MCF 10A (cell line): ENCODE measurements around the gene AP2A1. TPM values are rescaled to one million over a fixed set of nuclear protein-coding genes. Genes with fewer than 3 reads are reported as not detected.
A peak's percentile ranks its signal among the peaks of the same experiment; 100 is the strongest.
"Not testable (repeated sequence)": the region's sequence is repeated elsewhere in the genome, so short reads cannot be mapped to it uniquely, and the experiment has no call there.

Experiments
- BruUV-seq: library from RNA; stranded (reverse); fragments of 400-500 nt; replicated peaks from 2 replicates; lab custom pipeline; 2021; lab: Mats Ljungman, UMichigan
- CTCF ChIA-PET: fragments of 300-600 bp; sonication (Branson Sonifier 250); formaldehyde crosslinking; extraction: SDS; loops from one replicate; lab custom pipeline; 2021; ENCODE audit warnings: antibody characterized with exemption, inconsistent platforms; lab: Yijun Ruan, JAX
- POLR2A ChIA-PET: fragments of 300-600, 350-650 bp; sonication (Branson Sonifier 250); formaldehyde crosslinking; extraction: SDS; loops from one replicate; lab custom pipeline; 2020; ENCODE audit warnings: antibody characterized with exemption, inconsistent platforms; lab: Yijun Ruan, JAX
- DNase-seq: peaks from one replicate; pipeline ENCODE4 v3.0.0-alpha.2; 2018; ENCODE audit not compliant: unreplicated experiment
- H3K27ac Mint-ChIP-seq: one replicate; pipeline ENCODE4 v1.8.0; 2022; ENCODE audit warnings: mild to moderate bottlenecking, low read depth, mixed read lengths; ENCODE audit not compliant: unreplicated experiment
- H3K27me3 Mint-ChIP-seq: one replicate; pipeline ENCODE4 v1.8.0; 2022; ENCODE audit warnings: mixed read lengths; ENCODE audit not compliant: insufficient read depth, unreplicated experiment
- H3K36me3 Mint-ChIP-seq: one replicate; pipeline ENCODE4 v1.8.0; 2022; ENCODE audit warnings: mild to moderate bottlenecking, moderate library complexity, mixed read lengths; ENCODE audit not compliant: insufficient read depth, unreplicated experiment
- H3K4me1 Mint-ChIP-seq: one replicate; pipeline ENCODE4 v1.8.0; 2022; ENCODE audit warnings: mixed read lengths; ENCODE audit not compliant: insufficient read depth, unreplicated experiment
- H3K4me3 Mint-ChIP-seq: one replicate; pipeline ENCODE4 v1.8.0; 2022; ENCODE audit warnings: mild to moderate bottlenecking, moderate library complexity, mixed read lengths; ENCODE audit not compliant: unreplicated experiment
- H3K9me3 Mint-ChIP-seq: one replicate; pipeline ENCODE4 v1.8.0; 2022; ENCODE audit warnings: mixed read lengths; ENCODE audit not compliant: unreplicated experiment
- intact Hi-C: fragments of 100-400 bp; cut with micrococcal nuclease; formaldehyde crosslinking; loops from 2 replicates; pipeline ENCODE4 v1.14.1; 2022
- total RNA-seq: library from RNA; stranded (reverse); gene quantifications from 2 replicates; pipeline ENCODE4 v1.2.3, GENCODE V29; 2022
- TF ChIP-seq, protein P1 (sequence below): fragments of 200-600 bp; IDR thresholded peaks from one replicate; pipeline ENCODE4 v1.8.0; 2022; ENCODE audit warnings: antibody characterized with exemption, mild to moderate bottlenecking; ENCODE audit not compliant: unreplicated experiment

AP2A1 gene
- total RNA-seq, 1 experiment from 2014 or later = 70.5 TPM

DNA sequence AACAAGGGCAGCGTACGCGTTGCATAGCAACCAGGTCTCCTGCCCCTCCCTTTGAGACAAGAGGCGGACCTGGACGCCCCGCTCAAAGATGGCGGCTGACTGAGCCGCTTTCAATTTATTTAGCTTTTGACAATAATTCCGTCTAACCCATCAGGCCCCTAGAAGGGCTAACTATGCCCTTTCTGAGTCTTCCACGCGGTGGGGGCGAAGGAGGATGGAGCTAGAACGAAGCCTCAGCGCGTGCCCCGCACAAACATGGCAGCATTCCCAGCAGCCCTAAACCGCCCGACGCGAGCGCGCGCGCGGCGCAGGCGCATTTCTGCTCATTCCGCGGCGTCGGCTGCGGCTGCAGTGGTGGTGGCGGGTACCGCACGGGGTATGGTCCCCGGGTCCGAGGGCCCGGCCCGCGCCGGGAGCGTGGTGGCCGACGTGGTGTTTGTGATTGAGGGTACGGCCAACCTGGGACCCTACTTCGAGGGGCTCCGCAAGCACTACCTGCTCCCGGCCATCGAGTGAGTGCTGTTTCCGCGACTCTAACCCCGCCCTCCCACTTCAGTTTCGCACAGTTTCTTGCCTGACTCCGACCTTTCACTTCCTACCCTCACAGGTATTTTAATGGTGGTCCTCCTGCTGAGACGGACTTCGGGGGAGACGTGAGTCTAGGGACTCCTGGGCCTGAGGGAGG is 51.3 kb downstream of the AP2A1 start, which contains the start of gene MED25:
Gene MED25, plus strand, starts transcription at position 326 of the 685 bp plus-strand sequence. Its CDS starts 53 bp downstream, at position 379.
- Mint-ChIP-seq H3K27ac (peak within 1 kb of the TSS; percentile 100), H3K9me3 (no peaks in the 10 kb centered on the region), H3K4me3 (peak within 1 kb of the TSS; percentile 97), H3K4me1 (peaks cover 16% of the 10 kb centered on the region), H3K36me3 (peaks cover 33% of the 10 kb centered on the region), H3K27me3 (no peaks in the 10 kb centered on the region)
- peak; percentile 84 for DNase-seq
- ChIA-PET POLR2A (interaction anchor here (0.6 to 3.6 kb wide), 18 partner anchors 30 to 825 kb away, joined by 3 to 36 read pairs (median 4); partner anchors contain the start of genes AKT1S1, AP2A1, GYS1 and PNKP), CTCF (interaction anchor here (0.9 to 1.0 kb wide), 2 partner anchors 12 to 52 kb away, joined by 3 to 6 read pairs; no protein-coding TSS in a partner anchor)
- no TSS peak for BruUV-seq
- TF ChIP-seq, protein P1, sequence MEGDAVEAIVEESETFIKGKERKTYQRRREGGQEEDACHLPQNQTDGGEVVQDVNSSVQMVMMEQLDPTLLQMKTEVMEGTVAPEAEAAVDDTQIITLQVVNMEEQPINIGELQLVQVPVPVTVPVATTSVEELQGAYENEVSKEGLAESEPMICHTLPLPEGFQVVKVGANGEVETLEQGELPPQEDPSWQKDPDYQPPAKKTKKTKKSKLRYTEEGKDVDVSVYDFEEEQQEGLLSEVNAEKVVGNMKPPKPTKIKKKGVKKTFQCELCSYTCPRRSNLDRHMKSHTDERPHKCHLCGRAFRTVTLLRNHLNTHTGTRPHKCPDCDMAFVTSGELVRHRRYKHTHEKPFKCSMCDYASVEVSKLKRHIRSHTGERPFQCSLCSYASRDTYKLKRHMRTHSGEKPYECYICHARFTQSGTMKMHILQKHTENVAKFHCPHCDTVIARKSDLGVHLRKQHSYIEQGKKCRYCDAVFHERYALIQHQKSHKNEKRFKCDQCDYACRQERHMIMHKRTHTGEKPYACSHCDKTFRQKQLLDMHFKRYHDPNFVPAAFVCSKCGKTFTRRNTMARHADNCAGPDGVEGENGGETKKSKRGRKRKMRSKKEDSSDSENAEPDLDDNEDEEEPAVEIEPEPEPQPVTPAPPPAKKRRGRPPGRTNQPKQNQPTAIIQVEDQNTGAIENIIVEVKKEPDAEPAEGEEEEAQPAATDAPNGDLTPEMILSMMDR = peak; percentile 26
- intact Hi-C loops = loop anchor here (5.0 kb wide), 1 partner anchor 49 kb away; the partner anchor contains the start of gene PNKP

DNA sequence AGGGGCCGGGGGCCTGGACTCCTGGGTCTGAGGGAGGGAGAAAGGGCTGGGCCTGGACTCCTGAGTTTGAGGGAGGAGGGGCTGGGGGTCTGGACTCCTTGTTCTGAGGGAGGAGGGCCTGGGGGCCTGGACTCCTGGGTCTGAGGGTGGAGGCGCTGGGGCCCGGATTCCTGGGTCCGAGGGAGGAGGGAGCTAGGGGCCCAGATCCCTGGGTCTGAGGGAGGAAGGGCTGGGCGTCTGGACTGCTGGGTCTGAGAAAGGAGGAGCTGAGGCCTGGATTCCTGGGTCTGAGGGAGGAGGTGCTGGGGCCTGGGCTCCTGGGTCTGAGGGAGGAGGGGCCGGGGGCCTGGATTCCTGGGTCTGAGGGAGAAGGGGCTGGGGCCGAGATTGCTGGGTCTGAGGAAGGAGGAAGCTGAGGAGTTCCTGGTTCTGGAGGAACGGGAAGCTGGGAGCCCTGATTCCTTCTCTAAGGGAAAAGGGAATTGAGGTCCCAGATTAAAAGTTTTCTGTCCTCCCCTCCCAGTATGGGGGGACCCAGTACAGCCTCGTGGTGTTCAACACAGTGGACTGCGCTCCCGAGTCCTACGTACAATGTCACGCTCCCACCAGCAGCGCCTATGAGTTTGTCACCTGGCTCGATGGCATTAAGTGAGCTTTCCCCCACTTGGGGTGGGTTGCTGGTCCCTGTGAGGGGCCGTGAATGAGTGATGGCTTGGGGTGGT is 52.0 kb downstream of the AP2A1 start:
- ChIA-PET CTCF (interaction anchor here (0.5 to 1.5 kb wide), 8 partner anchors 11 to 314 kb away, joined by 3 to 6 read pairs (median 3); no protein-coding TSS in a partner anchor), POLR2A (interaction anchor here (0.6 to 3.6 kb wide), 16 partner anchors 8 to 238 kb away, joined by 3 to 36 read pairs (median 4); partner anchors contain the start of genes AKT1S1, AP2A1, PNKP and PRRG2)
- H3K27ac Mint-ChIP-seq = peak overlapping the region; percentile 100

DNA sequence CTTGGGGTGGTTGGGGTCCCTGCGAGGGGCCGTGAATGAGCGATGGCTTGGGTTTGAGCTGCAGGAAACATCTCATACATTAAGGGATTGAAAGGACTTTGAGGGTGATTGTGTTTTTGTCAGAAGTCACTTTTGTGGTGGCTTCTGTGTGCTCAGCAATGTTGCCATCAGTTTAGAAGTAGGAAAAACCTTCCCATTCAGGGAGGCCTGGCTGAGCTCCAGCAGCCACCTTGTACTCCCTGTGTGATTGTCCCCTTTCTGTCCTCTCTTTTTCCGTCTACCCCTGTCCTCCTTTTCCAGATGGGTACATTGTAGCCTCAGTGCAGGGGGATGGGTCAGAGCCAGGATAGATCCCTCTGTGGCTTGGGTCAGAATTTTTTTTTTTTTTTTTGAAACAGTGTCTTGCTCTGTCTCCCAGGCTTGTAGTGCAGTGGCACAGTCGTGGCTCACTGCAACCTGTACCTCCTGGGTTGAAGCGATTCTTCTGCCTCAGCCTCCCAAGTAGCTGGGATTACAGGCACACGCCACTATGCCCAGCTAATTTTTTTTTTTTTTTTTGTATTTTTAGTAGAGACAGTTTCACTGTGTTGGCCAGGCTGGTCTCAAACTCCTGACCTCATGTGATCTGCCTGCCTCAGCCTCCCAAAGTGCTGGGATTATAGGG is 52.8 kb downstream of the AP2A1 start:
- BruUV-seq, H3K9me3 Mint-ChIP-seq: not testable (repeated sequence)
- intact Hi-C loops = loop anchor here (5.0 kb wide), 1 partner anchor 48 kb away; the partner anchor contains the start of gene PNKP

More for the DNA sequence above, 52.0 kb downstream of the AP2A1 start:
- DNase-seq = no peak
- no peaks in the 10 kb centered on the region for H3K9me3 Mint-ChIP-seq
- H3K36me3 Mint-ChIP-seq = peaks cover 33% of the 10 kb centered on the region
- TF ChIP-seq, protein P1 = no peak
- H3K27me3 Mint-ChIP-seq = no peaks in the 10 kb centered on the region
- intact Hi-C loops = loop anchor here (5.0 kb wide), 1 partner anchor 48 kb away; the partner anchor contains the start of gene PNKP
- peak overlapping the region; percentile 97 for H3K4me3 Mint-ChIP-seq
- BruUV-seq = no TSS peak
- peaks cover 16% of the 10 kb centered on the region for H3K4me1 Mint-ChIP-seq

DNA sequence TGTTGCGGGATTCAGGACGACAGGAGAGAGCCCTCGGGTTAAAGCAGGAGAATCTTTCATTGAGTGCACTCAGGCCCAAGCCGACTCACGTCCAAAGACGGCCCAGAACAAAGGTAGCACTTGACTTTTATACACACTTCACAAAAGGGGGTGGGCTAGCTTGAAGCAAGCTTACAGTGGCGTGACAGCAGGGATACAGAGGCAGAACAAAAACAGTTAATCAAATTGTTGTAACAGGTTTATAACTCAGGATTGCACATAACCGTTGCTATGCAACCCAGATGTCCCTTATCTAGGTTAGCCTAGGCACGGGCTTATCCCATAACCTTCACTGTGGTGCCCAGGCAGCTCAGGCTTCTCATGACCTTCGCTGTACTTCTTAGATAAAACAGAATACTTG is 53.3 kb downstream of the AP2A1 start:
- H3K4me3 Mint-ChIP-seq = no peak overlapping the region
- POLR2A ChIA-PET = interaction anchor here (1.7 to 3.5 kb wide), 2 partner anchors 28 to 30 kb away, joined by 9 to 30 read pairs; partner anchors contain the start of gene PTOV1
- intact Hi-C loops = no loop called here
- no peak for DNase-seq
- no peaks in the 10 kb centered on the region for H3K27me3 Mint-ChIP-seq
- BruUV-seq = no TSS peak
- CTCF ChIA-PET = interaction anchor here (0.6 to 1.5 kb wide), 2 partner anchors 249 to 494 kb away, joined by 3 to 5 read pairs; no protein-coding TSS in a partner anchor
- H3K9me3 Mint-ChIP-seq = no peaks in the 10 kb centered on the region
- peaks cover 7% of the 10 kb centered on the region for H3K4me1 Mint-ChIP-seq
- TF ChIP-seq, protein P1 = no peak
- peaks cover 33% of the 10 kb centered on the region for H3K36me3 Mint-ChIP-seq
- H3K27ac Mint-ChIP-seq = no peak overlapping the region

More for the DNA sequence above, 52.8 kb downstream of the AP2A1 start:
- H3K27me3 Mint-ChIP-seq, DNase-seq, H3K4me1 Mint-ChIP-seq: not testable (repeated sequence)
- POLR2A ChIA-PET = interaction anchor here (0.6 to 3.6 kb wide), 8 partner anchors 9 to 58 kb away, joined by 3 to 36 read pairs (median 10); partner anchors contain the start of genes AKT1S1, AP2A1, PNKP and PTOV1
- peak overlapping the region; percentile 97 for H3K4me3 Mint-ChIP-seq
- H3K36me3 Mint-ChIP-seq = peaks cover 33% of the 10 kb centered on the region
- H3K27ac Mint-ChIP-seq = peak overlapping the region; percentile 100
- CTCF ChIA-PET = interaction anchor here (0.5 to 1.5 kb wide), 7 partner anchors 10 to 493 kb away, joined by 3 to 5 read pairs (median 3); no protein-coding TSS in a partner anchor
